HEK293 (cell line): ENCODE data around the gene NPHP4.

ENCODE experiments used
- CTCF ChIA-PET: fragments of 350-600 bp; formaldehyde crosslinking; extraction: SDS; loops from one replicate; lab custom pipeline; 2021; ENCODE audit warnings: antibody characterized with exemption; lab: Yijun Ruan, JAX
- POLR2A ChIA-PET: fragments of 300-600 bp; formaldehyde crosslinking; extraction: SDS; loops from one replicate; lab custom pipeline; 2020; ENCODE audit warnings: antibody characterized with exemption, inconsistent platforms; lab: Yijun Ruan, JAX
- H3K27ac ChIP-seq: fragments of 200-500 bp; sonication (Bioruptor generic); 2 replicates; pipeline ENCODE4 v1.5.1; 2014; ENCODE audit warnings: low read depth, low read length, control low read depth, inconsistent platforms; ENCODE audit errors: extremely low read depth
- H3K36me3 ChIP-seq, 2 experiments: fragments of 200-500 bp in 1 of 2; sonication (Bioruptor generic) in 1 of 2; 1 replicate in 1 of 2; 2 replicates in 1 of 2; pipeline ENCODE4 v1.5.1; 2014 to 2017; ENCODE audit warnings: inconsistent platforms in 2 of 2, low read length in 2 of 2; ENCODE audit not compliant: control insufficient read depth in 2 of 2, insufficient read depth in 1 of 2
- H3K4me1 ChIP-seq: fragments of 200-500 bp; sonication (Bioruptor generic); 2 replicates; pipeline ENCODE4 v1.5.1; 2014; ENCODE audit warnings: mild to moderate bottlenecking, low read length, inconsistent platforms; ENCODE audit not compliant: control insufficient read depth, insufficient read depth
- H3K4me3 ChIP-seq: 2 replicates; pipeline ENCODE4 v1.5.1; 2011; ENCODE audit warnings: low read depth, mild to moderate bottlenecking, control low read depth, low read length, moderate library complexity
- H3K9me3 ChIP-seq: fragments of 200-500 bp; sonication (Bioruptor generic); 2 replicates; pipeline ENCODE4 v1.5.1; 2014; ENCODE audit warnings: low read depth, low read length, inconsistent platforms; ENCODE audit not compliant: control insufficient read depth, insufficient read depth
- MEIS1 ChIP-seq: sonication (generic); formaldehyde crosslinking; IDR thresholded peaks from 2 replicates; pipeline ENCODE4 v1.8.1; 2022; ENCODE audit warnings: missing genetic modification reagents, mild to moderate bottlenecking, borderline replicate concordance
- SP7 ChIP-seq: fragments of 450-650 bp; formaldehyde crosslinking; IDR thresholded peaks from 2 replicates; pipeline ENCODE4 v1.5.1; 2016; ENCODE audit warnings: missing biosample characterization, missing genetic modification characterization
- ZBTB1 ChIP-seq: fragments of 450-650 bp; formaldehyde crosslinking; IDR thresholded peaks from 2 replicates; pipeline ENCODE4 v1.5.1; 2016; ENCODE audit warnings: missing biosample characterization, missing genetic modification characterization
- ZFP37 ChIP-seq: fragments of 450-650 bp; formaldehyde crosslinking; IDR thresholded peaks from 2 replicates; pipeline ENCODE4 v1.5.1; 2016; ENCODE audit warnings: missing biosample characterization, missing genetic modification characterization
- ZFP41 ChIP-seq: fragments of 450-650 bp; formaldehyde crosslinking; IDR thresholded peaks from 2 replicates; pipeline ENCODE4 v1.5.1; 2016; ENCODE audit warnings: missing biosample characterization, missing genetic modification characterization, borderline replicate concordance
- ZNF133 ChIP-seq: fragments of 450-650 bp; formaldehyde crosslinking; IDR thresholded peaks from 2 replicates; pipeline ENCODE4 v1.5.1; 2016; ENCODE audit warnings: missing biosample characterization, missing genetic modification characterization
- ZNF221 ChIP-seq: fragments of 450-650 bp; formaldehyde crosslinking; IDR thresholded peaks from 2 replicates; pipeline ENCODE4 v1.5.1; 2017; ENCODE audit warnings: missing biosample characterization, missing genetic modification characterization, borderline replicate concordance
- ZNF23 ChIP-seq: fragments of 450-650 bp; formaldehyde crosslinking; IDR thresholded peaks from 2 replicates; pipeline ENCODE4 v1.5.1; 2016; ENCODE audit warnings: missing biosample characterization, missing genetic modification characterization, borderline replicate concordance
- ZNF266 ChIP-seq: fragments of 450-650 bp; formaldehyde crosslinking; IDR thresholded peaks from 2 replicates; pipeline ENCODE4 v1.5.1; 2016; ENCODE audit warnings: missing biosample characterization, missing genetic modification characterization, low read depth
- ZNF366 ChIP-seq: fragments of 450-650 bp; formaldehyde crosslinking; conservative IDR thresholded peaks from 2 replicates; pipeline ENCODE4 v1.5.1; 2016; ENCODE audit warnings: missing biosample characterization, missing genetic modification characterization
- ZNF529 ChIP-seq: fragments of 450-650 bp; formaldehyde crosslinking; IDR thresholded peaks from 2 replicates; pipeline ENCODE4 v1.5.1; 2017; ENCODE audit warnings: missing genetic modification characterization, missing biosample characterization; ENCODE audit not compliant: insufficient replicate concordance
- ZNF544 ChIP-seq: fragments of 450-650 bp; formaldehyde crosslinking; IDR thresholded peaks from 2 replicates; pipeline ENCODE4 v1.5.0; 2017; ENCODE audit warnings: missing biosample characterization, missing genetic modification characterization
- ZNF560 ChIP-seq: fragments of 450-650 bp; formaldehyde crosslinking; IDR thresholded peaks from 2 replicates; pipeline ENCODE4 v1.5.1; 2017; ENCODE audit warnings: missing biosample characterization, missing genetic modification characterization, borderline replicate concordance
- ZNF596 ChIP-seq: fragments of 450-650 bp; IDR thresholded peaks from 2 replicates; pipeline ENCODE4 v1.5.0; 2018; ENCODE audit warnings: missing biosample characterization, mild to moderate bottlenecking, missing genetic modification characterization, moderate library complexity
- ZNF707 ChIP-seq: fragments of 450-650 bp; formaldehyde crosslinking; IDR thresholded peaks from 2 replicates; pipeline ENCODE4 v1.5.1; 2016; ENCODE audit warnings: missing biosample characterization, missing genetic modification characterization
- ZNF791 ChIP-seq: fragments of 450-650 bp; formaldehyde crosslinking; IDR thresholded peaks from 2 replicates; pipeline ENCODE4 v1.5.1; 2016; ENCODE audit warnings: missing biosample characterization, missing genetic modification characterization
- ZNF830 ChIP-seq: fragments of 450-650 bp; IDR thresholded peaks from 2 replicates; pipeline ENCODE4 v1.5.0; 2018; ENCODE audit warnings: missing biosample characterization, missing genetic modification characterization, low read depth, mild to moderate bottlenecking, moderate library complexity
- ZNF837 ChIP-seq: fragments of 450-650 bp; formaldehyde crosslinking; IDR thresholded peaks from 2 replicates; pipeline ENCODE4 v1.5.1; 2016; ENCODE audit warnings: missing biosample characterization, missing genetic modification characterization
- ZSCAN23 ChIP-seq: fragments of 450-650 bp; formaldehyde crosslinking; IDR thresholded peaks from 2 replicates; pipeline ENCODE4 v1.5.1; 2016; ENCODE audit warnings: missing biosample characterization, missing genetic modification characterization
- ZXDB ChIP-seq: fragments of 450-650 bp; formaldehyde crosslinking; IDR thresholded peaks from 2 replicates; pipeline ENCODE4 v1.5.1; 2016; ENCODE audit warnings: missing biosample characterization, missing genetic modification characterization
- TF ChIP-seq, protein P1 (sequence below): fragments of 450-650 bp; formaldehyde crosslinking; optimal IDR thresholded peaks from 2 replicates; pipeline ENCODE3; 2016; ENCODE audit warnings: missing biosample characterization, mild to moderate bottlenecking, missing genetic modification characterization
- TF ChIP-seq, protein P2 (sequence below): fragments of 450-650 bp; formaldehyde crosslinking; IDR thresholded peaks from 2 replicates; pipeline ENCODE4 v1.5.1; 2017; ENCODE audit warnings: missing biosample characterization, missing genetic modification characterization
- TF ChIP-seq, protein P3 (sequence below): fragments of 450-650 bp; formaldehyde crosslinking; IDR thresholded peaks from 2 replicates; pipeline ENCODE4 v1.5.1; 2017; ENCODE audit warnings: missing biosample characterization, missing genetic modification characterization
- TF ChIP-seq, protein P4 (sequence below): fragments of 450-650 bp; IDR thresholded peaks from 2 replicates; pipeline ENCODE4 v1.5.1; 2018; ENCODE audit warnings: missing biosample characterization, missing genetic modification characterization
- TF ChIP-seq, protein P5 (sequence below): fragments of 450-650 bp; formaldehyde crosslinking; IDR thresholded peaks from 2 replicates; pipeline ENCODE4 v1.5.1; 2016; ENCODE audit warnings: missing biosample characterization, missing genetic modification characterization
- TF ChIP-seq, protein P6 (sequence below): fragments of 450-650 bp; formaldehyde crosslinking; IDR thresholded peaks from 2 replicates; pipeline ENCODE4 v1.5.1; 2016; ENCODE audit warnings: missing biosample characterization, missing genetic modification characterization

Gene NPHP4

DNA sequence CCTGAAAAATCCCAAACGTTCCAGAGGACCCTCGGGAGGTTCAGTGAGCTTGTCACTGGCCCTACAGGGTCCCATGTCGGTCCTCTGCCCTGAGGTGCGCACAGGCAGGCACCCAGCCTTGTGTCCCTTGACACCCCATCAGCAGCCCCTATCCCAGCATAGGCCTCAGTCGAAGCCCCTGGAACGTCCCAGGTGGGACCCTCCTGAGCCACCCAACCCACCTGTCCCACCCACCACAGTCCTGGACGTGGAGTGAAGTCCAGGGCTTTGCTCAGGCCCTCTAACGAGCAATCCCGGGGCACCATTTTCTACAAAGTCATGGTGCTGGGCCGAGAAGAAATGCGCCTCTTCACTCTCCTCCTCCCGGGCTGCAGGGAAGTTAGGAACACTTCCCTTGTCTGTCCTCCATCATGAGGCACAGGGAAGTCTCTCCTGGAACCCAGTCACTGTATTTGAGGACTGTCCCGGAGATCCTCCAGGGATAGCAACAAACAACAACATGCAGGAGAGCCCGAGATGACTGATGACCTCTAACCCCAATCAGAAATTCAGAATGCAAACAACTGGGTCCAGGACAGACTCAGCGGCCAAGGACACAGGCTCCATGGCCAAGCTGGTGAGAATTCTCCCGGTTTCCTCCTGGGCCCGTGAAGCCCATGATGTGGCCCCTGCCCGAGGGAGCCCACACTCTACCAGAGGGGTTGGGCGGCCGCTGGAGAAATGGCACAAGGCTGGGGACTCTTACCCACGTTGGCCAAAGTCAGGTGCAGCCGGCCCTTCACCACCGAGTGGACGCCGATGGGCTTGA, 105.5 kb downstream of the NPHP4 start:
- POLR2A ChIA-PET = no interaction called here
- H3K4me1 ChIP-seq = no peaks in the 10 kb centered on the region

DNA sequence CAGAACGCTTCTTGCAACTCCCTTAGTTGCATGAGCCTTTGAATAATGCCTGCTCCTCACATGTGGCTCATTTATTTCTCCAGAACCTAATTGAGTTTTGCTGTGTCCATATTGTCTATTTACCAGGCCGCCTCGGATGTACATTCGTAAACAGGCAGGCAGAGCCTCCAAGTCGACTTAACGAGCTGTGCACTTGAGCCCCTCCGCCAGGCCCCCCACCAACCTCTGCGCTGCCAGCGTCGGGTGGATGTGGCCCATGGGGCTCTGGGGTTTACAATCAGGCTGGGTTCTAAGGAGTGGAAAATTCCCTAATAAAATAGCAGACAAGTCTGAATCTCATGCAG, 106.1 kb downstream of the NPHP4 start:
- Histone ChIP-seq H3K4me3 (no peak overlapping the region), H3K4me1 (no peaks in the 10 kb centered on the region), H3K36me3 (peaks cover 0 to 64% of the 10 kb centered on the region in 2 experiments; a peak in 1 of 3 replicates), H3K9me3 (no peaks in the 10 kb centered on the region), H3K27ac (no peak overlapping the region)
- CTCF ChIA-PET = no interaction called here
- POLR2A ChIA-PET = no interaction called here
- TF ChIP-seq, protein P1, sequence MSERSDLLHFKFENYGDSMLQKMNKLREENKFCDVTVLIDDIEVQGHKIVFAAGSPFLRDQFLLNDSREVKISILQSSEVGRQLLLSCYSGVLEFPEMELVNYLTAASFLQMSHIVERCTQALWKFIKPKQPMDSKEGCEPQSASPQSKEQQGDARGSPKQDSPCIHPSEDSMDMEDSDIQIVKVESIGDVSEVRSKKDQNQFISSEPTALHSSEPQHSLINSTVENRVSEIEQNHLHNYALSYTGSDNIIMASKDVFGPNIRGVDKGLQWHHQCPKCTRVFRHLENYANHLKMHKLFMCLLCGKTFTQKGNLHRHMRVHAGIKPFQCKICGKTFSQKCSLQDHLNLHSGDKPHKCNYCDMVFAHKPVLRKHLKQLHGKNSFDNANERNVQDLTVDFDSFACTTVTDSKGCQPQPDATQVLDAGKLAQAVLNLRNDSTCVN (tag by site-specific recombination) = no peak
- TF ChIP-seq, protein P2, sequence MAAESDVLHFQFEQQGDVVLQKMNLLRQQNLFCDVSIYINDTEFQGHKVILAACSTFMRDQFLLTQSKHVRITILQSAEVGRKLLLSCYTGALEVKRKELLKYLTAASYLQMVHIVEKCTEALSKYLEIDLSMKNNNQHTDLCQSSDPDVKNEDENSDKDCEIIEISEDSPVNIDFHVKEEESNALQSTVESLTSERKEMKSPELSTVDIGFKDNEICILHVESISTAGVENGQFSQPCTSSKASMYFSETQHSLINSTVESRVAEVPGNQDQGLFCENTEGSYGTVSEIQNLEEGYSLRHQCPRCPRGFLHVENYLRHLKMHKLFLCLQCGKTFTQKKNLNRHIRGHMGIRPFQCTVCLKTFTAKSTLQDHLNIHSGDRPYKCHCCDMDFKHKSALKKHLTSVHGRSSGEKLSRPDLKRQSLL (tag by site-specific recombination) = no peak
- no peak for TF ChIP-seq ZFP37 (tag by site-specific recombination)
- TF ChIP-seq ZNF837 (tag by site-specific recombination) = no peak
- TF ChIP-seq ZNF544 = no peak
- no peak for TF ChIP-seq ZNF366 (tag by site-specific recombination)
- TF ChIP-seq ZSCAN23 (tag by site-specific recombination) = no peak
- TF ChIP-seq ZFP41 (tag by site-specific recombination) = no peak
- TF ChIP-seq ZNF221 (tag by site-specific recombination) = no peak
- TF ChIP-seq ZNF529 (tag by site-specific recombination) = no peak
- no peak for TF ChIP-seq ZNF133
- no peak for TF ChIP-seq ZNF266 (tag by site-specific recombination)

More for the DNA sequence above, 105.5 kb downstream of the NPHP4 start:
- Histone ChIP-seq H3K27ac (no peak overlapping the region), H3K36me3 (peaks cover 0 to 58% of the 10 kb centered on the region in 2 experiments; a peak in 1 of 3 replicates), H3K4me3 (no peak overlapping the region), H3K9me3 (no peaks in the 10 kb centered on the region)
- TF ChIP-seq, protein P3, sequence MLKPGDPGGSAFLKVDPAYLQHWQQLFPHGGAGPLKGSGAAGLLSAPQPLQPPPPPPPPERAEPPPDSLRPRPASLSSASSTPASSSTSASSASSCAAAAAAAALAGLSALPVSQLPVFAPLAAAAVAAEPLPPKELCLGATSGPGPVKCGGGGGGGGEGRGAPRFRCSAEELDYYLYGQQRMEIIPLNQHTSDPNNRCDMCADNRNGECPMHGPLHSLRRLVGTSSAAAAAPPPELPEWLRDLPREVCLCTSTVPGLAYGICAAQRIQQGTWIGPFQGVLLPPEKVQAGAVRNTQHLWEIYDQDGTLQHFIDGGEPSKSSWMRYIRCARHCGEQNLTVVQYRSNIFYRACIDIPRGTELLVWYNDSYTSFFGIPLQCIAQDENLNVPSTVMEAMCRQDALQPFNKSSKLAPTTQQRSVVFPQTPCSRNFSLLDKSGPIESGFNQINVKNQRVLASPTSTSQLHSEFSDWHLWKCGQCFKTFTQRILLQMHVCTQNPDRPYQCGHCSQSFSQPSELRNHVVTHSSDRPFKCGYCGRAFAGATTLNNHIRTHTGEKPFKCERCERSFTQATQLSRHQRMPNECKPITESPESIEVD (tag by site-specific recombination) = no peak
- TF ChIP-seq ZNF830 (tag by site-specific recombination) (no peak), ZNF366 (tag by site-specific recombination) (no peak), ZXDB (tag by site-specific recombination) (no peak), MEIS1 (CRISPR knock-in tag) (no peak), ZNF707 (tag by site-specific recombination) (no peak), SP7 (tag by site-specific recombination) (no peak), ZNF23 (tag by site-specific recombination) (no peak), ZNF596 (tag by site-specific recombination) (no peak), ZNF791 (tag by site-specific recombination) (no peak), ZNF560 (tag by site-specific recombination) (no peak), ZBTB1 (tag by site-specific recombination) (no peak)
- TF ChIP-seq, protein P4, sequence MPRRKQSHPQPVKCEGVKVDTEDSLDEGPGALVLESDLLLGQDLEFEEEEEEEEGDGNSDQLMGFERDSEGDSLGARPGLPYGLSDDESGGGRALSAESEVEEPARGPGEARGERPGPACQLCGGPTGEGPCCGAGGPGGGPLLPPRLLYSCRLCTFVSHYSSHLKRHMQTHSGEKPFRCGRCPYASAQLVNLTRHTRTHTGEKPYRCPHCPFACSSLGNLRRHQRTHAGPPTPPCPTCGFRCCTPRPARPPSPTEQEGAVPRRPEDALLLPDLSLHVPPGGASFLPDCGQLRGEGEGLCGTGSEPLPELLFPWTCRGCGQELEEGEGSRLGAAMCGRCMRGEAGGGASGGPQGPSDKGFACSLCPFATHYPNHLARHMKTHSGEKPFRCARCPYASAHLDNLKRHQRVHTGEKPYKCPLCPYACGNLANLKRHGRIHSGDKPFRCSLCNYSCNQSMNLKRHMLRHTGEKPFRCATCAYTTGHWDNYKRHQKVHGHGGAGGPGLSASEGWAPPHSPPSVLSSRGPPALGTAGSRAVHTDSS (tag by site-specific recombination) = no peak
- TF ChIP-seq, protein P5, sequence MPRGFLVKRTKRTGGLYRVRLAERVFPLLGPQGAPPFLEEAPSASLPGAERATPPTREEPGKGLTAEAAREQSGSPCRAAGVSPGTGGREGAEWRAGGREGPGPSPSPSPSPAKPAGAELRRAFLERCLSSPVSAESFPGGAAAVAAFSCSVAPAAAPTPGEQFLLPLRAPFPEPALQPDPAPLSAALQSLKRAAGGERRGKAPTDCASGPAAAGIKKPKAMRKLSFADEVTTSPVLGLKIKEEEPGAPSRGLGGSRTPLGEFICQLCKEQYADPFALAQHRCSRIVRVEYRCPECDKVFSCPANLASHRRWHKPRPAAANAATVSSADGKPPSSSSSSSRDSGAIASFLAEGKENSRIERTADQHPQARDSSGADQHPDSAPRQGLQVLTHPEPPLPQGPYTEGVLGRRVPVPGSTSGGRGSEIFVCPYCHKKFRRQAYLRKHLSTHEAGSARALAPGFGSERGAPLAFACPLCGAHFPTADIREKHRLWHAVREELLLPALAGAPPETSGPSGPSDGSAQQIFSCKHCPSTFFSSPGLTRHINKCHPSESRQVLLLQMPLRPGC (tag by site-specific recombination) = no peak
- TF ChIP-seq, protein P6, sequence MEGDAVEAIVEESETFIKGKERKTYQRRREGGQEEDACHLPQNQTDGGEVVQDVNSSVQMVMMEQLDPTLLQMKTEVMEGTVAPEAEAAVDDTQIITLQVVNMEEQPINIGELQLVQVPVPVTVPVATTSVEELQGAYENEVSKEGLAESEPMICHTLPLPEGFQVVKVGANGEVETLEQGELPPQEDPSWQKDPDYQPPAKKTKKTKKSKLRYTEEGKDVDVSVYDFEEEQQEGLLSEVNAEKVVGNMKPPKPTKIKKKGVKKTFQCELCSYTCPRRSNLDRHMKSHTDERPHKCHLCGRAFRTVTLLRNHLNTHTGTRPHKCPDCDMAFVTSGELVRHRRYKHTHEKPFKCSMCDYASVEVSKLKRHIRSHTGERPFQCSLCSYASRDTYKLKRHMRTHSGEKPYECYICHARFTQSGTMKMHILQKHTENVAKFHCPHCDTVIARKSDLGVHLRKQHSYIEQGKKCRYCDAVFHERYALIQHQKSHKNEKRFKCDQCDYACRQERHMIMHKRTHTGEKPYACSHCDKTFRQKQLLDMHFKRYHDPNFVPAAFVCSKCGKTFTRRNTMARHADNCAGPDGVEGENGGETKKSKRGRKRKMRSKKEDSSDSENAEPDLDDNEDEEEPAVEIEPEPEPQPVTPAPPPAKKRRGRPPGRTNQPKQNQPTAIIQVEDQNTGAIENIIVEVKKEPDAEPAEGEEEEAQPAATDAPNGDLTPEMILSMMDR (tag by site-specific recombination) = no peak
- CTCF ChIA-PET = no interaction called here
